ENCODE data around the gene SPRYD3.
"Not testable (repeated sequence)": the region's sequence is repeated elsewhere in the genome, so short reads cannot be mapped to it uniquely, and the experiment has no call there.

The SPRYD3 gene, protein sequence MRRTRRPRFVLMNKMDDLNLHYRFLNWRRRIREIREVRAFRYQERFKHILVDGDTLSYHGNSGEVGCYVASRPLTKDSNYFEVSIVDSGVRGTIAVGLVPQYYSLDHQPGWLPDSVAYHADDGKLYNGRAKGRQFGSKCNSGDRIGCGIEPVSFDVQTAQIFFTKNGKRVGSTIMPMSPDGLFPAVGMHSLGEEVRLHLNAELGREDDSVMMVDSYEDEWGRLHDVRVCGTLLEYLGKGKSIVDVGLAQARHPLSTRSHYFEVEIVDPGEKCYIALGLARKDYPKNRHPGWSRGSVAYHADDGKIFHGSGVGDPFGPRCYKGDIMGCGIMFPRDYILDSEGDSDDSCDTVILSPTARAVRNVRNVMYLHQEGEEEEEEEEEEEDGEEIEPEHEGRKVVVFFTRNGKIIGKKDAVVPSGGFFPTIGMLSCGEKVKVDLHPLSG

GRCh38 chr12:53079226-53080117 lies at the start of gene SPRYD3:
TSS of gene SPRYD3 (minus strand) at chr12:53079390. CDS start at chr12:53079333, 57 bp downstream.
- peak; percentile 99 for DNase-seq

DNA sequence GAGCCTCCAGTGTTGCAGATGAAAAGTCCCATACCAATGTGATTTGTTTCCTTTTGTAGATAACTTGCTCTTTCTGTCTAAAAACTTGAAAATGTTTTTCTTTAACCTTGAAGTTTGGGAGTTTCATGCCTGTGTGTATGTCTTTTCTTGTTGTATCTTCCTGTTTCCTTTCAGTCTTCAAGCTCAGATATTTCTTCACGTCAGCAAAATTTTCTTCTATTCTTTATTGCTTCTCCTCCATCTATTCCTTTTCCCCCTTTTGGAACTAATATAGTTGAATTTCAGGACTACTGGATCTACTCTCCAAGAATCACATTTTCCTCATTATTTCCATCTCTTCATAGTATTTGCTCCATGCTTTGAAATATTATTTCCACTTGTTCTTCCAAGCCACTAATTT lies 48.0 kb upstream of the SPRYD3 start:
- no peak for DNase-seq

GRCh38 chr12:53124352-53124723 lies 45.1 kb upstream of the SPRYD3 start:
- DNase-seq = no peak

DNA sequence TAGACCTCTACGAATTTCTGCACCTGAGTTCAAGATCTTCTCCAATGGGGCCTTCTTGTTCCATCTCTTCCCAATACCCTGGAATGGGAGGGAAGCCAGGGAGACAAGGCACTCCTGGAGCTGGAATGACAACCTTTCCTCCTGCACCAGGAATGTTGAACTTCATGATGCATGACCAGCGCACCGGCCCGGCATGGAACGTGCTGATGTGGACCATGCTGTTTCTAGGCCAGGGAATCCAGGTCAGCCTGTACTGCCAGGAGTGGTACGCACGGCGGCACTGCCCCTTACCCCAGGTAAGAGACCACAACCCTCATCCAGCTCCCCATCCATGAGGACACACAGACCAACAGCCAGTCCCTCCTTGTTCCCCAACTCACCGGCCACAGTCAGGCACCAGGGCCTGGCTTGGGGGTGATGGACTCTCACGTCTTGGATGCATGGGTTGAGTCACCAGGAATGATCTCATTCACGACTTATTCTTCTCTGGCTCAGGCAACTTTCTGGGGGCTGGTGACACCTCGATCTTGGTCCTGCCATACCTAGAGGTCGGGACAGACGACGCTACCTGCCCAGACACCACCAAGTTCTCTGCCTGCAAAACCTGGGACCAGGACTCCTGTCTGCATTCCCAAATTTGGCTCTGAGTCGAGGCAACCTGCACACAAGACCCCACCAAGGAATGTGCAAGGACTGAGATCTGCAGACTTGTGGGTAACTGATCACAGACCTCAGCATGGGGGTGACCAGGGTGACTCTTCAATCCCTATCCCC lies 44.6 kb upstream of the SPRYD3 start:
- DNase-seq = no peak

- DNase-seq = no peak
Observed at GRCh38 chr12:53122961-53123468, 43.8 kb upstream of the SPRYD3 start.

GRCh38 chr12:53120685-53121525 lies 41.7 kb upstream of the SPRYD3 start:
- DNase-seq = no peak

DNA sequence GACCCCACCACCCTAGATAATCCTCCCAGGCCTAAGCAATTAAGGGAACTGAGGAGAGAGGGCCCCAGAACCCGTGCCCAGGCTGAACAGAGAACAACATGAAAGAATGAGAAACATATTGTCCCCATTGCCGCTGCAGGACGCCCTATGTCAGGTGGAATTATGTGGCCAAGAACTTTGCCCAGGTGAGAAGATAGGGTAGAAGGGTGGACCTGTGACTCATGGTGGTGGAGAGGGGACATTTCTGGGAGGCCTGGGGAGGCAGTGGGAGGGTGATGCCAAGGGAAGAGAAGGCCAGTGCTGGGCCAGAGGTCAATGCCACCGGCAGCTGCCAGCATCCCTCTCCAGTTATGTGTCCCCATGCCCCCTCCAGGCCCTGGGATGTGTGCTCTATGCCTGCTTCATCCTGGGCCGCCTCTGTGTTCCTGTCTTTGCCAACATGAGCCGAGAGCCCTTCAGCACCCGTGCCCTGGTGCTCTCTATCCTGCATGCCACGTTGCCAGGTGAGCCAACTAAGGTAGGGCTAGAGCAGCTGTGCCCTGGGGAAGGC lies 39.6 kb upstream of the SPRYD3 start:
- DNase-seq = no peak

- no peak for DNase-seq
Observed at GRCh38 chr12:53115891-53116648, 36.9 kb upstream of the SPRYD3 start.

- DNase-seq = no peak
Observed at GRCh38 chr12:53115112-53115890, 36.1 kb upstream of the SPRYD3 start.

GRCh38 chr12:53113951-53114350 lies 34.8 kb upstream of the SPRYD3 start:
- no peak for DNase-seq

DNA sequence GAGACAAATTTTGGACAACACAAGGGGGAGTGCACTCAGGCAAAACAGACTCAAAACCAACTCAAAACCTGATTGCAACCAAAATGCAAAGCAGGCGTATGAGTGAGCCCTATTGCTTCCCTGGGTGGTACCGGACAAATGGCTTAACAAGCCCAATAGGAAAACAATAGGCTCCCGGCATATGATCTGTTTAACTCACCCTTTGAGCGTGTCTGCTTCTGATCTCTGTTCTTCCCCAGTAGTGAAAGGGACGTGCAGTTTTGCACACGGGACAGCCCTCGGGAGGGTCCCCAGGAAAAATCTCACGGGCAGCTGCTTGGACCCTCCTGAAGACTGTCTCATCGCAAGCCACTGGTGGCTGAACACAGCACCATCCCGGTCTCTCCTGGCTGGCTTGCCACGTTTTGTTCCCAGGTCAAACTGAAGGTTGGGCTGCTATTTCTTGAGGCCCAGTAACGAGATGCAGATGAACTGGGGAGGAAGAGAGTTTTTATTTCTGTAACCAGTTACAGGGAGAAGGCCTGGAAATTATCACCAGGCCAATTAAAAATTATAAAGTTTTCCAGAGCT lies 34.0 kb upstream of the SPRYD3 start:
- DNase-seq = no peak

- not testable (repeated sequence) for DNase-seq
Observed at GRCh38 chr12:53112431-53112830, 33.2 kb upstream of the SPRYD3 start.

GRCh38 chr12:53107122-53107521 lies 27.9 kb upstream of the SPRYD3 start:
- no peak for DNase-seq

GRCh38 chr12:53105712-53106439 lies 26.7 kb upstream of the SPRYD3 start:
- DNase-seq = no peak

GRCh38 chr12:53105256-53105655 lies 26.1 kb upstream of the SPRYD3 start:
- DNase-seq = no peak

DNA sequence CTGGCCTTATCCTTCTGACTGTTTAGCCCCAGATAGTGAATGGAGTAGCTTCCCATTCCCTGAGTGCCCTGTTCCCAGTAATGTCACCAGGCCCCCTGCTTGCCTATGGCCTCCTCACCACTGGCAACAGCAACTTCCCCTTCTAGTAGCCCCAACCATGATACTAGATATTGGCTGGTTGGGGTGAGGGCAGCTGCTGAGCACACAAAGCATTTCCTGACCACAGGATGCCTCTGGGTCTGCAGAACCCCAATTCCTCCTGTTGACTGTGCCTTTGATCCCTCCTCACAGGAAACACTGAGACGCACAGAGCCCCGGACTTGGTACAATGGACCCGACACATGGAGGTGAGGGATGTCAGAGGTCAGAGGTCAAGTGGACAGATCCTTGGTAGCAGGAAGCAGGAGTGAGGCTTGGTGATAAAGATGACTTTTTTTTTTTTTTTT lies 24.7 kb upstream of the SPRYD3 start:
- DNase-seq = no peak

GRCh38 chr12:53102883-53103807 lies 24.0 kb upstream of the SPRYD3 start, which contains the start of gene SOAT2:
TSS of gene SOAT2 (plus strand) at chr12:53103486. CDS start at chr12:53103578, 92 bp downstream.
- DNase-seq = no peak

Data from activated CD4-positive, CD25-positive, alpha-beta regulatory T cell treated with anti-CD3 and anti-CD28 coated beads, Interleukin-2, amount 50 U/mL, for 72 hours (primary cell).